Liver (tissue), 9 donors: ENCODE measurements around the gene NUP160. TPM values are rescaled to one million over a fixed set of nuclear protein-coding genes. Genes with fewer than 3 reads are reported as not detected.

Experiments used
- DNase-seq: peaks from one replicate; pipeline ENCODE4 v3.0.0-alpha.2; 2017; ENCODE audit warnings: low spot score
- H3K27ac ChIP-seq, 2 donors: one replicate each; pipeline ENCODE4 v1.7.0; 2013; ENCODE audit warnings: inconsistent platforms in 2 of 2, low read length in 2 of 2, control low read depth in 1 of 2, low read depth in 1 of 2, mild to moderate bottlenecking in 1 of 2
- H3K27me3 ChIP-seq, 4 donors: one replicate each; pipeline versions ENCODE4 v1.6.1 to v1.7.0; 2013; ENCODE audit warnings: low read length in 3 of 4, inconsistent platforms in 1 of 4, mild to moderate bottlenecking in 1 of 4, moderate library complexity in 1 of 4; ENCODE audit not compliant: control insufficient read depth in 4 of 4, insufficient read depth in 4 of 4
- H3K36me3 ChIP-seq, 4 donors: one replicate each; pipeline versions ENCODE4 v1.6.1 to v1.7.0; 2013; ENCODE audit warnings: low read length in 3 of 4, mild to moderate bottlenecking in 3 of 4, low read depth in 1 of 4, moderate library complexity in 1 of 4; ENCODE audit not compliant: control insufficient read depth in 4 of 4, insufficient read depth in 3 of 4
- H3K4me1 ChIP-seq, 4 donors: one replicate each; pipeline versions ENCODE4 v1.6.1 to v1.7.0; 2013; ENCODE audit warnings: low read length in 3 of 4, mild to moderate bottlenecking in 3 of 4, moderate library complexity in 1 of 4; ENCODE audit not compliant: control insufficient read depth in 4 of 4, insufficient read depth in 4 of 4
- H3K4me3 ChIP-seq, 3 donors: one replicate each; pipeline versions ENCODE4 v1.6.1 to v1.7.0; 2013; ENCODE audit warnings: low read length in 3 of 3, control low read depth in 1 of 3, low read depth in 1 of 3, mild to moderate bottlenecking in 1 of 3
- H3K9ac ChIP-seq, 2 donors: one replicate each; pipeline ENCODE4 v1.7.0; 2013; ENCODE audit warnings: low read length in 2 of 2, mild to moderate bottlenecking in 2 of 2, moderate library complexity in 2 of 2, control low read depth in 1 of 2, low read depth in 1 of 2
- H3K9me3 ChIP-seq, 4 donors: one replicate each; pipeline versions ENCODE4 v1.6.1 to v1.7.0; 2013; ENCODE audit warnings: low read length in 3 of 4; ENCODE audit not compliant: control insufficient read depth in 4 of 4
- ATF3 ChIP-seq: IDR thresholded peaks from 2 replicates; pipeline ENCODE4 v1.6.1; 2016; ENCODE audit warnings: antibody characterized with exemption
- EGR1 ChIP-seq, 2 donors: IDR thresholded peaks; 2 replicates each; pipeline ENCODE4 v1.6.1; 2016 to 2018; ENCODE audit warnings: antibody characterized with exemption in 2 of 2, low read depth in 2 of 2
- FOXA1 ChIP-seq: IDR thresholded peaks from 2 replicates; pipeline ENCODE4 v1.6.1; 2016; ENCODE audit warnings: antibody characterized with exemption
- FOXA2 ChIP-seq: IDR thresholded peaks from 2 replicates; pipeline ENCODE4 v1.6.1; 2016; ENCODE audit warnings: antibody characterized with exemption
- GABPA ChIP-seq, 2 donors: IDR thresholded peaks in 1 of 2; conservative IDR thresholded peaks in 1 of 2; 2 replicates each; pipeline ENCODE4 v1.6.1; 2016; ENCODE audit warnings: antibody characterized with exemption in 2 of 2, mild to moderate bottlenecking in 1 of 2, moderate library complexity in 1 of 2
- HNF4G ChIP-seq: IDR thresholded peaks from 2 replicates; pipeline ENCODE4 v1.6.1; 2016; ENCODE audit warnings: antibody characterized with exemption
- JUND ChIP-seq, 2 donors: IDR thresholded peaks; 2 replicates each; pipeline ENCODE4 v1.6.1; 2016; ENCODE audit warnings: antibody characterized with exemption in 2 of 2
- MAX ChIP-seq: IDR thresholded peaks from 2 replicates; pipeline ENCODE4 v1.6.1; 2016; ENCODE audit warnings: antibody characterized with exemption
- NR2F2 ChIP-seq: IDR thresholded peaks from 2 replicates; pipeline ENCODE4 v1.6.1; 2016; ENCODE audit warnings: antibody characterized with exemption
- RAD21 ChIP-seq, 2 donors: IDR thresholded peaks; 2 replicates each; pipeline ENCODE4 v1.6.1; 2016; ENCODE audit warnings: antibody characterized with exemption in 2 of 2, mild to moderate bottlenecking in 2 of 2
- REST ChIP-seq: IDR thresholded peaks from 2 replicates; pipeline ENCODE4 v1.6.1; 2016; ENCODE audit warnings: antibody characterized with exemption, mild to moderate bottlenecking
- RXRA ChIP-seq, 2 donors: IDR thresholded peaks; 2 replicates each; pipeline ENCODE4 v1.6.1; 2017 to 2018; ENCODE audit warnings: antibody characterized with exemption in 2 of 2, mild to moderate bottlenecking in 1 of 2
- SP1 ChIP-seq: IDR thresholded peaks from 2 replicates; pipeline ENCODE4 v1.6.1; 2018; ENCODE audit warnings: antibody characterized with exemption, mild to moderate bottlenecking
- TAF1 ChIP-seq: conservative IDR thresholded peaks from 2 replicates; pipeline ENCODE4 v1.6.1; 2016; ENCODE audit warnings: antibody characterized with exemption, mild to moderate bottlenecking
- YY1 ChIP-seq: IDR thresholded peaks from 2 replicates; pipeline ENCODE4 v1.6.1; 2016; ENCODE audit warnings: antibody characterized with exemption, mild to moderate bottlenecking
- WGBS: extraction: QIAGEN DNeasy Blood & Tissue Kit; methylation state at CpG from one replicate; pipeline ENCODE4 v1.1.7; 2013; 5-methylcytosine and 5-hydroxymethylcytosine counted together
- polyA plus RNA-seq, 2 donors: library from polyadenylated mRNA; stranded (reverse) in 1 of 2; unstranded in 1 of 2; fragments of 200-250 nt in 1 of 2; fragments of >200 nt in 1 of 2; fragmentation: Nextera tagmentation in 1 of 2; extraction: Ambion mirVana in 1 of 2; gene quantifications; one replicate each; pipeline versions ENCODE4 v1.2.1 to v1.2.3, GENCODE V29; 2013 to 2015
- total RNA-seq, 2 donors: library from RNA; depleted of rRNA; stranded (reverse); fragments of >200 nt; gene quantifications; one replicate each; pipeline ENCODE4 v1.2.3, GENCODE V29; 2014
- TF ChIP-seq, protein P1 (sequence below): IDR thresholded peaks from 2 replicates; pipeline ENCODE4 v1.6.1; 2016; ENCODE audit warnings: antibody characterized with exemption
- TF ChIP-seq, protein P2 (sequence below): fragments of 150-350 bp; IDR thresholded peaks from 2 replicates; pipeline ENCODE4 v1.5.1; 2017; ENCODE audit warnings: improper control_type of control experiment, low read depth, low read length; ENCODE audit not compliant: missing input control
- donor health status: healthy.
- donor health status: healthy.
- donor health status: healthy.
- donor health status: healthy.
- donor health status: healthy.

Gene NUP160
- total and polyA plus RNA-seq, 4 donors: 7.0 to 36.6 (median 17.5) TPM

DNA sequence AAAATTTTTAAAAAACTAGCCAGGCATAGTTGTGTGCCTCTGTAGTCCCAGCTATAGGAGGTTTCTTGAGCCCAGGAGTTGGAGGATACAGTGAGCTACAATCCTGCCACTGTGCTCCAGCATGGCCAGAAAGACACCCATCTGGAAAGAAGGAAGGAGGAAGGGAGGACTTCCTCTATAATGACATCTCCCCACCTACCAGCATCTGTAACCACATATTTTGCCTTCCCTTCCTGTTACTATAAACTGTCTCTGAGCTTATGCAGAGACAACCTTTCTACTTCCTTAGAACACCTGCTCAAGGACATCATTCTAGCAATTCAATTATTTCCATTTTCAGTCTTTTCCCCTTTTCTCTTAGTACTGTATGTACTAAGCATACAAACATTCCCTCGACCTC is 2.2 kb upstream of the NUP160 start:
- Histone ChIP-seq H3K9ac (no peak overlapping the region), H3K4me1 (peaks cover 0 to 16% (median 12%) of the 10 kb centered on the region in 4 donors), H3K4me3 (no peak overlapping the region), H3K9me3 (no peaks in the 10 kb centered on the region), H3K27ac (no peak overlapping the region), H3K36me3 (peaks cover 0 to 2% (median 0%) of the 10 kb centered on the region in 4 donors), H3K27me3 (no peaks in the 10 kb centered on the region)
- TF ChIP-seq MAX (no peak), ATF3 (no peak), TAF1 (no peak), FOXA1 (no peak), JUND (IDR thresholded peaks at IDR 0.05) (no peak), RXRA (IDR thresholded peaks at IDR 0.05) (no peak), EGR1 (IDR thresholded peaks at IDR 0.05; ENCODE audit: low read depth in 2 of 2) (no peak), NR2F2 (no peak), SP1 (no peak), FOXA2 (no peak), YY1 (no peak), REST (no peak), HNF4G (no peak), GABPA (IDR thresholded peaks at IDR 0.05 in 1 of 2, conservative IDR thresholded peaks at IDR 0.05 in 1 of 2) (no peak), RAD21 (IDR thresholded peaks at IDR 0.05) (no peak)
- TF ChIP-seq, protein P1, sequence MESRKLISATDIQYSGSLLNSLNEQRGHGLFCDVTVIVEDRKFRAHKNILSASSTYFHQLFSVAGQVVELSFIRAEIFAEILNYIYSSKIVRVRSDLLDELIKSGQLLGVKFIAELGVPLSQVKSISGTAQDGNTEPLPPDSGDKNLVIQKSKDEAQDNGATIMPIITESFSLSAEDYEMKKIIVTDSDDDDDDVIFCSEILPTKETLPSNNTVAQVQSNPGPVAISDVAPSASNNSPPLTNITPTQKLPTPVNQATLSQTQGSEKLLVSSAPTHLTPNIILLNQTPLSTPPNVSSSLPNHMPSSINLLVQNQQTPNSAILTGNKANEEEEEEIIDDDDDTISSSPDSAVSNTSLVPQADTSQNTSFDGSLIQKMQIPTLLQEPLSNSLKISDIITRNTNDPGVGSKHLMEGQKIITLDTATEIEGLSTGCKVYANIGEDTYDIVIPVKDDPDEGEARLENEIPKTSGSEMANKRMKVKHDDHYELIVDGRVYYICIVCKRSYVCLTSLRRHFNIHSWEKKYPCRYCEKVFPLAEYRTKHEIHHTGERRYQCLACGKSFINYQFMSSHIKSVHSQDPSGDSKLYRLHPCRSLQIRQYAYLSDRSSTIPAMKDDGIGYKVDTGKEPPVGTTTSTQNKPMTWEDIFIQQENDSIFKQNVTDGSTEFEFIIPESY: no peak
- TF ChIP-seq, protein P2, sequence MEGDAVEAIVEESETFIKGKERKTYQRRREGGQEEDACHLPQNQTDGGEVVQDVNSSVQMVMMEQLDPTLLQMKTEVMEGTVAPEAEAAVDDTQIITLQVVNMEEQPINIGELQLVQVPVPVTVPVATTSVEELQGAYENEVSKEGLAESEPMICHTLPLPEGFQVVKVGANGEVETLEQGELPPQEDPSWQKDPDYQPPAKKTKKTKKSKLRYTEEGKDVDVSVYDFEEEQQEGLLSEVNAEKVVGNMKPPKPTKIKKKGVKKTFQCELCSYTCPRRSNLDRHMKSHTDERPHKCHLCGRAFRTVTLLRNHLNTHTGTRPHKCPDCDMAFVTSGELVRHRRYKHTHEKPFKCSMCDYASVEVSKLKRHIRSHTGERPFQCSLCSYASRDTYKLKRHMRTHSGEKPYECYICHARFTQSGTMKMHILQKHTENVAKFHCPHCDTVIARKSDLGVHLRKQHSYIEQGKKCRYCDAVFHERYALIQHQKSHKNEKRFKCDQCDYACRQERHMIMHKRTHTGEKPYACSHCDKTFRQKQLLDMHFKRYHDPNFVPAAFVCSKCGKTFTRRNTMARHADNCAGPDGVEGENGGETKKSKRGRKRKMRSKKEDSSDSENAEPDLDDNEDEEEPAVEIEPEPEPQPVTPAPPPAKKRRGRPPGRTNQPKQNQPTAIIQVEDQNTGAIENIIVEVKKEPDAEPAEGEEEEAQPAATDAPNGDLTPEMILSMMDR: no peak
- DNase-seq: no peak
- 67% methylated on average over 1 of the region's 1 CpG for WGBS
